Fibroblast of peridontal ligament (primary cell): ENCODE measurements around the gene PERP.
"Not testable (repeated sequence)": the region's sequence is repeated elsewhere in the genome, so short reads cannot be mapped to it uniquely, and the experiment has no call there.

Experiments
- DNase-seq: peaks from one replicate; pipeline ENCODE4 v3.0.0-alpha.2; 2010; ENCODE audit errors: extremely low read depth

The PERP gene

GRCh38 chr6:138105446-138105845 lies 1.8 kb downstream of the PERP start:
- no peak for DNase-seq

- no peak for DNase-seq
Observed at GRCh38 chr6:138104618-138105213, 2.5 kb downstream of the PERP start.

GRCh38 chr6:138103871-138104270 lies 3.3 kb downstream of the PERP start:
- DNase-seq, result no peak

- no peak for DNase-seq
Observed at GRCh38 chr6:138101946-138102731, 5.1 kb downstream of the PERP start.

- DNase-seq, result peak; percentile 98
Observed at GRCh38 chr6:138099832-138100231, 7.4 kb downstream of the PERP start.

GRCh38 chr6:138098306-138098705 lies 8.9 kb downstream of the PERP start:
- DNase-seq, result no peak

GRCh38 chr6:138094260-138094659 lies 13.0 kb downstream of the PERP start:
- no peak for DNase-seq

GRCh38 chr6:138093632-138094031 lies 13.6 kb downstream of the PERP start:
- DNase-seq, result no peak

- no peak for DNase-seq
Observed at GRCh38 chr6:138092686-138093085, 14.5 kb downstream of the PERP start.

- DNase-seq, result no peak
Observed at GRCh38 chr6:138089325-138089724, 17.9 kb downstream of the PERP start.

GRCh38 chr6:138088326-138088762 lies 18.9 kb downstream of the PERP start:
- DNase-seq, result peak; percentile 96

GRCh38 chr6:138087593-138088325 lies 19.5 kb downstream of the PERP start:
- DNase-seq, result no peak

GRCh38 chr6:138086573-138087196 lies 20.5 kb downstream of the PERP start:
- no peak for DNase-seq

GRCh38 chr6:138085839-138086222 lies 21.4 kb downstream of the PERP start:
- DNase-seq, result no peak

- DNase-seq, result no peak
Observed at GRCh38 chr6:138084904-138085838, 22.0 kb downstream of the PERP start.

- no peak for DNase-seq
Observed at GRCh38 chr6:138082232-138082631, 25.0 kb downstream of the PERP start.

- DNase-seq, result not testable (repeated sequence)
Observed at GRCh38 chr6:138079556-138079955, 27.7 kb downstream of the PERP start.

GRCh38 chr6:138078491-138078890 lies 28.7 kb downstream of the PERP start:
- no peak for DNase-seq

GRCh38 chr6:138073264-138073663 lies 34.0 kb downstream of the PERP start:
- DNase-seq, result no peak

- no peak for DNase-seq
Observed at GRCh38 chr6:138063726-138064125, 43.5 kb downstream of the PERP start.

- DNase-seq, result no peak
Observed at GRCh38 chr6:138054982-138055381, 52.2 kb downstream of the PERP start.
